Activated CD4-positive, alpha-beta memory T cell treated with anti-CD3 and anti-CD28 coated beads for 36 hours (primary cell): ENCODE data around the gene DTHD1. TPM values are rescaled to one million over a fixed set of nuclear protein-coding genes. Genes with fewer than 3 reads are reported as not detected.

Experiments used
- CTCF ChIA-PET: fragments of 350-600 bp; sonication (Branson Sonifier 250); formaldehyde crosslinking; loops from one replicate; lab custom pipeline; 2021; ENCODE audit warnings: antibody characterized with exemption, inconsistent platforms; lab: Charles Lee
- POLR2A ChIA-PET: fragments of 350-600 bp; sonication (Branson Sonifier 250); formaldehyde crosslinking; loops from one replicate; lab custom pipeline; 2021; ENCODE audit warnings: antibody characterized with exemption; lab: Charles Lee
- DNase-seq: peaks from one replicate; pipeline ENCODE4 v3.0.0-alpha.2; 2020
- H3K27ac Mint-ChIP-seq: one replicate; pipeline ENCODE4 v1.8.0; 2021; ENCODE audit warnings: mixed read lengths
- H3K27me3 Mint-ChIP-seq: one replicate; pipeline ENCODE4 v1.8.0; 2021; ENCODE audit warnings: mixed read lengths
- H3K36me3 Mint-ChIP-seq: one replicate; pipeline ENCODE4 v1.8.0; 2021; ENCODE audit warnings: mixed read lengths
- H3K4me1 Mint-ChIP-seq: one replicate; pipeline ENCODE4 v1.8.0; 2021; ENCODE audit warnings: low read depth, mixed read lengths
- H3K4me3 Mint-ChIP-seq: one replicate; pipeline ENCODE4 v1.8.0; 2021; ENCODE audit warnings: mild to moderate bottlenecking, mixed read lengths
- H3K9me3 Mint-ChIP-seq: one replicate; pipeline ENCODE4 v1.8.0; 2021; ENCODE audit warnings: mixed read lengths
- intact Hi-C: fragments of 100-400 bp; cut with micrococcal nuclease; formaldehyde crosslinking; loops from one replicate; pipeline ENCODE4 v1.15.1; 2023
- total RNA-seq, 2 experiments: library from RNA; stranded (reverse); gene quantifications; one replicate each; pipeline ENCODE4 v1.2.3, GENCODE V29; 2021

The DTHD1 gene
- total RNA-seq, 2 experiments from 2014 or later, result 3.1 to 3.8 TPM

- H3K27ac Mint-ChIP-seq, result peak overlapping the region; percentile 53
- intact Hi-C loops, result loop anchor here (1.0 kb wide), 1 partner anchor 8 kb away; no protein-coding TSS in a partner anchor
- H3K36me3 Mint-ChIP-seq, result no peaks in the 10 kb centered on the region
- ChIA-PET CTCF (no interaction called here), POLR2A (no interaction called here)
- H3K4me1 Mint-ChIP-seq, result peaks cover 42% of the 10 kb centered on the region
- no peaks in the 10 kb centered on the region for H3K9me3 Mint-ChIP-seq
- DNase-seq, result no peak
- no peaks in the 10 kb centered on the region for H3K27me3 Mint-ChIP-seq
- H3K4me3 Mint-ChIP-seq, result no peak overlapping the region
Measured at GRCh38 chr4:36269533-36270173, 11.8 kb upstream of the DTHD1 start.

- no peak for DNase-seq
- Mint-ChIP-seq H3K27me3 (no peaks in the 10 kb centered on the region), H3K9me3 (no peaks in the 10 kb centered on the region), H3K4me1 (peaks cover 33% of the 10 kb centered on the region), H3K4me3 (no peak overlapping the region), H3K36me3 (no peaks in the 10 kb centered on the region), H3K27ac (no peak overlapping the region)
- intact Hi-C loops, result no loop called here
- CTCF ChIA-PET, result no interaction called here
- POLR2A ChIA-PET, result interaction anchor here (1.0 kb wide), 1 partner anchor 13 kb away, joined by 4 read pairs; no protein-coding TSS in a partner anchor
Measured at GRCh38 chr4:36273276-36273675, 8.1 kb upstream of the DTHD1 start.

- peaks cover 33% of the 10 kb centered on the region for H3K4me1 Mint-ChIP-seq
- ChIA-PET CTCF (no interaction called here), POLR2A (no interaction called here)
- H3K27ac Mint-ChIP-seq, result no peak overlapping the region
- intact Hi-C loops, result no loop called here
- no peak overlapping the region for H3K4me3 Mint-ChIP-seq
- no peak for DNase-seq
- no peaks in the 10 kb centered on the region for H3K27me3 Mint-ChIP-seq
- no peaks in the 10 kb centered on the region for H3K9me3 Mint-ChIP-seq
- H3K36me3 Mint-ChIP-seq, result no peaks in the 10 kb centered on the region
Measured at GRCh38 chr4:36274158-36274557, 7.3 kb upstream of the DTHD1 start.

GRCh38 chr4:36277533-36277932 is 3.9 kb upstream of the DTHD1 start:
- no peaks in the 10 kb centered on the region for H3K27me3 Mint-ChIP-seq
- peaks cover 57% of the 10 kb centered on the region for H3K4me1 Mint-ChIP-seq
- peak overlapping the region; percentile 42 for H3K27ac Mint-ChIP-seq
- intact Hi-C loops, result loop anchor here (1.0 kb wide), 1 partner anchor 8 kb away; no protein-coding TSS in a partner anchor
- CTCF ChIA-PET, result interaction anchor here (0.7 kb wide), 1 partner anchor 33 kb away, joined by 3 read pairs; the partner anchor contains the start of gene ARAP2
- DNase-seq, result no peak
- H3K36me3 Mint-ChIP-seq, result no peaks in the 10 kb centered on the region
- no peaks in the 10 kb centered on the region for H3K9me3 Mint-ChIP-seq
- peak overlapping the region; percentile 14 for H3K4me3 Mint-ChIP-seq
- POLR2A ChIA-PET, result interaction anchor here (0.7 kb wide), 1 partner anchor 35 kb away, joined by 3 read pairs; no protein-coding TSS in a partner anchor

GRCh38 chr4:36278789-36279188 is 2.6 kb upstream of the DTHD1 start:
- Mint-ChIP-seq H3K4me1 (peaks cover 56% of the 10 kb centered on the region), H3K36me3 (no peaks in the 10 kb centered on the region), H3K27me3 (no peaks in the 10 kb centered on the region), H3K4me3 (no peak overlapping the region), H3K9me3 (no peaks in the 10 kb centered on the region), H3K27ac (peak overlapping the region; percentile 15)
- POLR2A ChIA-PET, result no interaction called here
- CTCF ChIA-PET, result no interaction called here
- intact Hi-C loops, result loop anchor here (1.0 kb wide), 1 partner anchor 8 kb away; no protein-coding TSS in a partner anchor
- DNase-seq, result no peak

GRCh38 chr4:36280555-36280954 is 861 bp upstream of the DTHD1 start:
- no peak overlapping the region for H3K27ac Mint-ChIP-seq
- intact Hi-C loops, result no loop called here
- POLR2A ChIA-PET, result interaction anchor here (1.1 to 1.9 kb wide), 3 partner anchors 13 to 41 kb away, joined by 3 to 12 read pairs (median 5); partner anchors contain the start of gene ARAP2
- no peak for DNase-seq
- H3K9me3 Mint-ChIP-seq, result no peaks in the 10 kb centered on the region
- CTCF ChIA-PET, result interaction anchor here (0.6 to 1.6 kb wide), 3 partner anchors 31 to 358 kb away, joined by 3 to 5 read pairs (median 3); partner anchors contain the start of gene ARAP2
- no peaks in the 10 kb centered on the region for H3K27me3 Mint-ChIP-seq
- peaks cover 72% of the 10 kb centered on the region for H3K4me1 Mint-ChIP-seq
- no peak overlapping the region for H3K4me3 Mint-ChIP-seq
- no peaks in the 10 kb centered on the region for H3K36me3 Mint-ChIP-seq

GRCh38 chr4:36282503-36283030 is 1.2 kb downstream of the DTHD1 start:
- no peak overlapping the region for H3K27ac Mint-ChIP-seq
- intact Hi-C loops, result no loop called here
- no peak for DNase-seq
- H3K36me3 Mint-ChIP-seq, result no peaks in the 10 kb centered on the region
- no peaks in the 10 kb centered on the region for H3K27me3 Mint-ChIP-seq
- POLR2A ChIA-PET, result interaction anchor here (1.1 to 2.2 kb wide), 2 partner anchors 38 kb away, joined by 4 to 6 read pairs; partner anchors contain the start of gene ARAP2
- CTCF ChIA-PET, result interaction anchor here (1.3 to 2.1 kb wide), 2 partner anchors 11 to 38 kb away, joined by 3 to 4 read pairs; partner anchors contain the start of gene ARAP2
- peaks cover 81% of the 10 kb centered on the region for H3K4me1 Mint-ChIP-seq
- H3K4me3 Mint-ChIP-seq, result peak overlapping the region; percentile 49
- H3K9me3 Mint-ChIP-seq, result no peaks in the 10 kb centered on the region

GRCh38 chr4:36283912-36284465 is 2.6 kb downstream of the DTHD1 start:
- Mint-ChIP-seq H3K27ac (no peak overlapping the region), H3K4me3 (peak overlapping the region; percentile 17), H3K27me3 (no peaks in the 10 kb centered on the region), H3K9me3 (no peaks in the 10 kb centered on the region), H3K4me1 (peaks cover 78% of the 10 kb centered on the region), H3K36me3 (no peaks in the 10 kb centered on the region)
- intact Hi-C loops, result no loop called here
- ChIA-PET POLR2A (interaction anchor here (0.6 to 3.6 kb wide), 2 partner anchors 40 to 41 kb away, joined by 3 to 29 read pairs; partner anchors contain the start of gene ARAP2), CTCF (interaction anchor here (1.6 kb wide), 1 partner anchor 41 kb away, joined by 4 read pairs; no protein-coding TSS in a partner anchor)
- DNase-seq, result no peak

- peak; percentile 75 for DNase-seq
- CTCF ChIA-PET, result interaction anchor here (0.7 to 2.0 kb wide), 9 partner anchors 18 to 114 kb away, joined by 3 to 7 read pairs (median 4); partner anchors contain the start of gene ARAP2
- H3K27ac Mint-ChIP-seq, result peak overlapping the region; percentile 87
- H3K27me3 Mint-ChIP-seq, result no peaks in the 10 kb centered on the region
- no peaks in the 10 kb centered on the region for H3K9me3 Mint-ChIP-seq
- H3K36me3 Mint-ChIP-seq, result no peaks in the 10 kb centered on the region
- peak overlapping the region; percentile 53 for H3K4me3 Mint-ChIP-seq
- POLR2A ChIA-PET, result interaction anchor here (0.5 to 3.6 kb wide), 19 partner anchors 13 to 108 kb away, joined by 3 to 29 read pairs (median 5); partner anchors contain the start of gene ARAP2
- intact Hi-C loops, result loop anchor here (1.0 kb wide), 11 partner anchors 8 to 205 kb away; partner anchors contain the start of gene ARAP2
- H3K4me1 Mint-ChIP-seq, result peaks cover 60% of the 10 kb centered on the region
Measured at GRCh38 chr4:36285784-36286480, 4.5 kb downstream of the DTHD1 start.

GRCh38 chr4:36286481-36286871 is 5.1 kb downstream of the DTHD1 start:
- Mint-ChIP-seq H3K36me3 (no peaks in the 10 kb centered on the region), H3K9me3 (no peaks in the 10 kb centered on the region), H3K27me3 (no peaks in the 10 kb centered on the region), H3K27ac (peak overlapping the region; percentile 87), H3K4me1 (peaks cover 56% of the 10 kb centered on the region), H3K4me3 (peak overlapping the region; percentile 53)
- intact Hi-C loops, result loop anchor here (1.0 kb wide), 11 partner anchors 8 to 205 kb away; partner anchors contain the start of gene ARAP2
- ChIA-PET CTCF (interaction anchor here (0.7 to 2.0 kb wide), 7 partner anchors 28 to 113 kb away, joined by 3 to 7 read pairs (median 3); partner anchors contain the start of gene ARAP2), POLR2A (interaction anchor here (1.0 to 3.6 kb wide), 16 partner anchors 13 to 108 kb away, joined by 3 to 29 read pairs (median 5); partner anchors contain the start of gene ARAP2)
- no peak for DNase-seq

GRCh38 chr4:36288731-36289426 is 7.5 kb downstream of the DTHD1 start:
- no peak overlapping the region for H3K4me3 Mint-ChIP-seq
- H3K9me3 Mint-ChIP-seq, result no peaks in the 10 kb centered on the region
- CTCF ChIA-PET, result interaction anchor here (1.8 kb wide), 1 partner anchor 111 kb away, joined by 6 read pairs; no protein-coding TSS in a partner anchor
- peaks cover 43% of the 10 kb centered on the region for H3K4me1 Mint-ChIP-seq
- no peak overlapping the region for H3K27ac Mint-ChIP-seq
- no peak for DNase-seq
- H3K27me3 Mint-ChIP-seq, result no peaks in the 10 kb centered on the region
- intact Hi-C loops, result no loop called here
- POLR2A ChIA-PET, result no interaction called here
- no peaks in the 10 kb centered on the region for H3K36me3 Mint-ChIP-seq
